Mesothelial cell of epicardium (in vitro differentiated cells): ENCODE data around the gene TENM4. TPM values are rescaled to one million over a fixed set of nuclear protein-coding genes. Genes with fewer than 3 reads are reported as not detected.

Experiments
- DNase-seq, 2 experiments: peaks; one replicate each; pipeline ENCODE4 v3.0.0; 2021; ENCODE audit warnings: low spot score in 2 of 2; ENCODE audit not compliant: unreplicated experiment in 2 of 2
- H3K27ac Mint-ChIP-seq: 2 replicates; pipeline ENCODE4 v1.8.0; 2021; ENCODE audit warnings: mixed read lengths
- H3K27me3 Mint-ChIP-seq: 2 replicates; pipeline ENCODE4 v1.8.0; 2021; ENCODE audit warnings: low read depth, mixed read lengths
- H3K36me3 Mint-ChIP-seq: 2 replicates; pipeline ENCODE4 v1.8.0; 2021; ENCODE audit warnings: mixed read lengths
- H3K4me1 Mint-ChIP-seq: 2 replicates; pipeline ENCODE4 v1.8.0; 2021; ENCODE audit warnings: mixed read lengths
- H3K4me3 Mint-ChIP-seq: 2 replicates; pipeline ENCODE4 v1.8.0; 2021; ENCODE audit warnings: mild to moderate bottlenecking, moderate library complexity, mixed read lengths
- H3K9me3 Mint-ChIP-seq: 2 replicates; pipeline ENCODE4 v1.8.0; 2021; ENCODE audit warnings: mixed read lengths
- total RNA-seq: library from RNA; stranded (reverse); gene quantifications from 3 replicates; pipeline ENCODE4 v1.2.1, GENCODE V29; 2021
- TF ChIP-seq, protein P1 (sequence below): fragments of 200-600 bp; sonication (generic); IDR thresholded peaks from one replicate; pipeline ENCODE4 v1.5.0; 2021; ENCODE audit warnings: antibody characterized with exemption; ENCODE audit not compliant: unreplicated experiment

TENM4 gene
- total RNA-seq, 1 donor from 2014 or later = 187 TPM

DNA sequence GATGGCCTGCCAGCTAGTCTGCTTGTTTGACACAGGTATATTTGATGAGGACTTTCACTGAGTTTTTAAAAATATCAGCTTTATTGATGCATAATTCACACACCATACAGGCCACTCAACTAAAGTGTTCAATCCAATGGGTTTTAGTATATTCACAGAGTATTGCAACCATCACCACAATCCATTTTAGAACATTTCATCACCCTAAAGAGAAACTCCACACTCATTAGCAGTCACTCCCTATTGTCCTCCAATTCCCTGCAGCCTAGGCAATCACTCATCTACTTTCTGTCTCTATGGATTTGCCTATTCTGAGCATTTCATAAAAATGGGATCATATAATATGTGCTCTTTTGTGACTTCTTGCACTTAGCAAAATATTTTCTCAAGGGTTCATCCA is 468.2 kb downstream of the TENM4 start:
- Mint-ChIP-seq H3K4me3 (no peak overlapping the region), H3K9me3 (peaks cover 3% of the 10 kb centered on the region), H3K27ac (peak overlapping the region; percentile 70), H3K36me3 (peaks cover 4% of the 10 kb centered on the region), H3K4me1 (peaks cover 25% of the 10 kb centered on the region), H3K27me3 (no peaks in the 10 kb centered on the region)
- no peak for DNase-seq
- TF ChIP-seq, protein P1, sequence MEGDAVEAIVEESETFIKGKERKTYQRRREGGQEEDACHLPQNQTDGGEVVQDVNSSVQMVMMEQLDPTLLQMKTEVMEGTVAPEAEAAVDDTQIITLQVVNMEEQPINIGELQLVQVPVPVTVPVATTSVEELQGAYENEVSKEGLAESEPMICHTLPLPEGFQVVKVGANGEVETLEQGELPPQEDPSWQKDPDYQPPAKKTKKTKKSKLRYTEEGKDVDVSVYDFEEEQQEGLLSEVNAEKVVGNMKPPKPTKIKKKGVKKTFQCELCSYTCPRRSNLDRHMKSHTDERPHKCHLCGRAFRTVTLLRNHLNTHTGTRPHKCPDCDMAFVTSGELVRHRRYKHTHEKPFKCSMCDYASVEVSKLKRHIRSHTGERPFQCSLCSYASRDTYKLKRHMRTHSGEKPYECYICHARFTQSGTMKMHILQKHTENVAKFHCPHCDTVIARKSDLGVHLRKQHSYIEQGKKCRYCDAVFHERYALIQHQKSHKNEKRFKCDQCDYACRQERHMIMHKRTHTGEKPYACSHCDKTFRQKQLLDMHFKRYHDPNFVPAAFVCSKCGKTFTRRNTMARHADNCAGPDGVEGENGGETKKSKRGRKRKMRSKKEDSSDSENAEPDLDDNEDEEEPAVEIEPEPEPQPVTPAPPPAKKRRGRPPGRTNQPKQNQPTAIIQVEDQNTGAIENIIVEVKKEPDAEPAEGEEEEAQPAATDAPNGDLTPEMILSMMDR = no peak

GRCh38 chr11:78972177-78972576 is 468.7 kb downstream of the TENM4 start:
- Mint-ChIP-seq H3K9me3 (no peaks in the 10 kb centered on the region), H3K27me3 (no peaks in the 10 kb centered on the region)

DNA sequence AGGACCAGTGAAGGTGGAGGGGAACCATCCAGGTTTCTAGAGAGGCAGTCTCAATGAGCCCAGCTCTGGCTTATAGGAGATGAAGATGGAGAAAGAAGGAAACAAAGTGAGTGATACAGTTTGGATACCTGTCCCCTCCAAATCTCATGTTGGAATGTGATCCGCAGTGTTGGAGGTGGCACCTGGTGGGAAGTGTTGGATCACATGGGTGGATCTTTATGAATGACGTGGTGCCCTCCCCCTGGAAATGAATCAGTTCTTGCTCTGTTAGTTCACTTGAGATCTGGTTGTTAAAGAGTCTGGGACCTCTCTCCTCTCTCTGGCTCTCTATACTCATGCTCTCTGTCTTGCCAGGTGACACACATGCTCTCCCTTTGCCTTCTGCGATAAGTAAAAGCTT is 473.0 kb downstream of the TENM4 start:
- no peak overlapping the region for H3K27ac Mint-ChIP-seq
- TF ChIP-seq, protein P1 = no peak
- H3K4me3 Mint-ChIP-seq = no peak overlapping the region
- no peak for DNase-seq
- H3K36me3 Mint-ChIP-seq = no peaks in the 10 kb centered on the region
- peaks cover 48% of the 10 kb centered on the region for H3K4me1 Mint-ChIP-seq
- no peaks in the 10 kb centered on the region for H3K9me3 Mint-ChIP-seq
- H3K27me3 Mint-ChIP-seq = no peaks in the 10 kb centered on the region

More at GRCh38 chr11:78972177-78972576, 468.7 kb downstream of the TENM4 start:
- DNase-seq = no peak
- Mint-ChIP-seq H3K27ac (peak overlapping the region; percentile 70), H3K4me1 (peaks cover 25% of the 10 kb centered on the region), H3K36me3 (no peaks in the 10 kb centered on the region), H3K4me3 (no peak overlapping the region)
- TF ChIP-seq, protein P1 = no peak

GRCh38 chr11:78965432-78965831 is 475.4 kb downstream of the TENM4 start:
- TF ChIP-seq, protein P1 = no peak
- H3K27ac Mint-ChIP-seq = peak overlapping the region; percentile 84

DNA sequence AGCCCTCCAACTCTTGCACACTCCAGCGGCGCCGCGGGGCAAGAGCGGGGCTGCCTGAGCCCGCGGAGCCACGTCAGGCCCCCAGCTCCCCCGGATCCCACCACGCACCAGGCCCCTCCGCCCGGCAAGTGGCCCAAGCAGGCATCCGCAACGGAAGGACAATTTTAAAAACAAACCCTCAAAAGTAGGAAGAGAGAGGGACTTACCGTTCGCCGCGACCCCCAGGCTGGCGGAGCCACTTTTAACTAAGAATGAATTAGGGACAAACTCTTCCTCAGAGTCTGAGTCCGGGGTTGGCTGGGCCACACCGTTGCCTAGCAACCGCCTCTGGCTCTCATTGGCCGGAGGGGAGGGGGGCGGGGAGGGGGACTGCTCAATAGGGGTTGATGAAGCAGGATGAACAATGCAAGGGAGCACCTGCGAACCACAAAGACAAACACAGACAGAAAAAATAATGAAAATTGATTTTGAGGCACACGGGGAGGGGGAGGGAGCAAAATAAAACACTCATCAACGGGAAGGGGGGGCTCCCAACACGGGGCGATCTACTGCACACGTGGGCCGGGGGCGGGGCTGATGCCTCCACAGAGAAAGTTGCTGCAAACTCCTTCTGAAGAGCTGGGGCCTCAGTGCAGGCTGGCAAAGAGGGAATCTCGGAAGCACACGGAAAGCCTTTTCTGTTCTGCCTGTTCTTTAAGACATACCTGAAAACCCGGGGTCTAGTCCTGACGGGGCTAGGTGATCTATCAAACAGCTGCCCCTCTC is 478.7 kb downstream of the TENM4 start:
- peak overlapping the region; percentile 72 for H3K4me3 Mint-ChIP-seq
- peak; percentile 55 to 63 for DNase-seq
- H3K27ac Mint-ChIP-seq = peak overlapping the region; percentile 81
- peaks cover 68% of the 10 kb centered on the region for H3K4me1 Mint-ChIP-seq
- H3K36me3 Mint-ChIP-seq = no peaks in the 10 kb centered on the region
- TF ChIP-seq, protein P1 = no peak
- no peaks in the 10 kb centered on the region for H3K27me3 Mint-ChIP-seq
- H3K9me3 Mint-ChIP-seq = no peaks in the 10 kb centered on the region

More at GRCh38 chr11:78965432-78965831, 475.4 kb downstream of the TENM4 start:
- Mint-ChIP-seq H3K4me3 (no peak overlapping the region), H3K27me3 (no peaks in the 10 kb centered on the region), H3K9me3 (no peaks in the 10 kb centered on the region), H3K4me1 (peaks cover 59% of the 10 kb centered on the region), H3K36me3 (no peaks in the 10 kb centered on the region)
- no peak for DNase-seq
